NCI-H2081 (cell line): Measurements from ENCODE around the gene GMPR.
A peak's percentile ranks its signal among the peaks of the same experiment; 100 is the strongest.

Experiments
- DNase-seq, 2 experiments: peaks; one replicate each; lab custom pipeline; 2025; lab: John Stamatoyannopoulos, UW

GMPR gene

GRCh38 chr6:16272201-16272600, 33.8 kb downstream of the GMPR start:
- DNase-seq, result no peak

GRCh38 chr6:16273256-16273655, 34.9 kb downstream of the GMPR start:
- DNase-seq, result no peak

- no peak for DNase-seq
Observed at GRCh38 chr6:16274483-16274882, 36.1 kb downstream of the GMPR start.

- no peak for DNase-seq
Observed at GRCh38 chr6:16274885-16275589, 36.6 kb downstream of the GMPR start.

GRCh38 chr6:16277101-16277981, 39.0 kb downstream of the GMPR start:
- DNase-seq, result no peak

GRCh38 chr6:16278048-16278724, 39.8 kb downstream of the GMPR start:
- DNase-seq, result peak in 1 of 2 experiments; percentile 6

GRCh38 chr6:16278750-16279149, 40.4 kb downstream of the GMPR start:
- DNase-seq, result no peak

- no peak for DNase-seq
Observed at GRCh38 chr6:16279243-16279642, 40.9 kb downstream of the GMPR start.

- DNase-seq, result no peak
Observed at GRCh38 chr6:16282370-16282769, 44.0 kb downstream of the GMPR start.

GRCh38 chr6:16284472-16284871, 46.1 kb downstream of the GMPR start:
- DNase-seq, result no peak

GRCh38 chr6:16285467-16286150, 47.2 kb downstream of the GMPR start:
- DNase-seq, result no peak

- no peak for DNase-seq
Observed at GRCh38 chr6:16286151-16286522, 47.8 kb downstream of the GMPR start.

- no peak for DNase-seq
Observed at GRCh38 chr6:16288163-16288562, 49.8 kb downstream of the GMPR start.

- DNase-seq, result no peak
Observed at GRCh38 chr6:16291739-16292138, 53.4 kb downstream of the GMPR start.

- DNase-seq, result no peak
Observed at GRCh38 chr6:16292432-16292831, 54.0 kb downstream of the GMPR start.

GRCh38 chr6:16292942-16293341, 54.6 kb downstream of the GMPR start:
- DNase-seq, result peak in 1 of 2 experiments; percentile 25

- DNase-seq, result no peak
Observed at GRCh38 chr6:16294371-16294770, 56.0 kb downstream of the GMPR start.

- DNase-seq, result no peak
Observed at GRCh38 chr6:16295060-16295459, 56.7 kb downstream of the GMPR start.

- DNase-seq, result no peak
Observed at GRCh38 chr6:16295471-16295870, 57.1 kb downstream of the GMPR start.

- DNase-seq, result no peak
Observed at GRCh38 chr6:16296061-16296670, 57.8 kb downstream of the GMPR start.

GRCh38 chr6:16299861-16300260, 61.5 kb downstream of the GMPR start:
- DNase-seq, result no peak

- DNase-seq, result no peak
Observed at GRCh38 chr6:16301511-16301910, 63.1 kb downstream of the GMPR start.
